LNCAP (cell line): ENCODE data around the gene PNPLA5.

Experiments
- TF ChIP-seq, protein P1 (sequence below): fragments of 450-650 bp; IDR thresholded peaks from 2 replicates; pipeline ENCODE4 v1.5.1; 2017; ENCODE audit warnings: mild to moderate bottlenecking

PNPLA5 gene

DNA sequence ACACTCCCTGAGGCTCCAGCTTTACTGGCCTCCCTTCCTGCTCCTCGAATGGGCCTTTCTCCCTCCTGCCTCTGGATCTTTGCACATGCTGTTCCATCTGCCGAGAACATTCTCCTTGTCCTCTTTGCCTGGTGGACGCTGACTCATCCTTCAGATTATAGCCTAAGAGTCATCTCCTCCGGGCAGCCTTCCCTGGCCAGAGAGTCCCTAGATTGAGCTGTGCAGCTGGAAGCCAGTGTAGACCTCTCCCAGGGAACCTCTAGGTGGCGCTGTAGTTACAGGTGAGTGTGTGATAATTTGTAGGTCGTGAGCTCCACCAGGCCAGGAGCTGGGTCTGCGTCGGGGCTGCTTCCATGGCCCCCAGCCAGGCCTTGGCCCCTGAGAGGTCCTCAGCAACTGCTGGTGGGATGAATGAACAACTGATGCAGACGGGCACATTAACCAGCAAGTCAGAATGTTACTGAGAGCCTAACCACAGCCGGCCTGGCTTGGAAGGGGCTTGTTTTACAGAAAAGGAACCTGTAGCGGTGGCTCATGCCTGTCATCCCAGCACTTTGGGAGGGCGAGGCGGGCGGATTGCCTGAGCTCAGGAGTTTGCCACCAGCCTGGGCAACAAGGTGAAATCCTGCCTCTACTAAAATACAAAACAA, 8.7 kb downstream of the PNPLA5 start:
- TF ChIP-seq, protein P1, sequence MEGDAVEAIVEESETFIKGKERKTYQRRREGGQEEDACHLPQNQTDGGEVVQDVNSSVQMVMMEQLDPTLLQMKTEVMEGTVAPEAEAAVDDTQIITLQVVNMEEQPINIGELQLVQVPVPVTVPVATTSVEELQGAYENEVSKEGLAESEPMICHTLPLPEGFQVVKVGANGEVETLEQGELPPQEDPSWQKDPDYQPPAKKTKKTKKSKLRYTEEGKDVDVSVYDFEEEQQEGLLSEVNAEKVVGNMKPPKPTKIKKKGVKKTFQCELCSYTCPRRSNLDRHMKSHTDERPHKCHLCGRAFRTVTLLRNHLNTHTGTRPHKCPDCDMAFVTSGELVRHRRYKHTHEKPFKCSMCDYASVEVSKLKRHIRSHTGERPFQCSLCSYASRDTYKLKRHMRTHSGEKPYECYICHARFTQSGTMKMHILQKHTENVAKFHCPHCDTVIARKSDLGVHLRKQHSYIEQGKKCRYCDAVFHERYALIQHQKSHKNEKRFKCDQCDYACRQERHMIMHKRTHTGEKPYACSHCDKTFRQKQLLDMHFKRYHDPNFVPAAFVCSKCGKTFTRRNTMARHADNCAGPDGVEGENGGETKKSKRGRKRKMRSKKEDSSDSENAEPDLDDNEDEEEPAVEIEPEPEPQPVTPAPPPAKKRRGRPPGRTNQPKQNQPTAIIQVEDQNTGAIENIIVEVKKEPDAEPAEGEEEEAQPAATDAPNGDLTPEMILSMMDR, result peak; percentile 78

DNA sequence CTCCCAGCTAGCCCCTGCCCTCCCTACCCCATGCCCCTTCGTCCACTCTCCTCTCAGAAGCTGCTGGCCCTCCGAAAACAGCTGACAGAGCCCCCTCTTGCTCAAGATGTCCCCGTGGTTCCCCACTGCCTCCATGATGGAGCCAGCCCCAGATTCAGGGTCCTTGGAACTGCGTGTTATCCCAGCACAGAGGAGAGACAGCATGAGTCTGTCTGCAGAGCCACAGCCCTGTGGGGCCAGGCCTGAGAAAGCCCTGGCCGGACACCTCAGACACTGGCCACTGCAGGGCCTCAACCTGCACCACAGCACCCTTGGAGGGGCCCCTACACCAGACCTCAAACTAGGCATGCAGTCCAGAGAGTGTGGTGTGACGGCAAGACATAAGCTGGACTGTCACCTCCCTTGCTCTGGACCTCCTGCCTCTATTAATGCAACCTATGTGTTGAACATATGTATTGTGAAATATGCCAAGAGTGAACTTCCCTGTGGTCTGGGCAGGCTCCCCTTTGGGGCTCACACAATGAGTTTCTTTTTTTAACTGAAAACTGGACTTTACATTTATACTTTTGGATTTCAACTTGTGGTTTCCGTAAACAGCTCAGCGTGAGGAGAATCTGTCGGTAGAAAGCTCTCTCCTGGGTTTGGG, 9.6 kb downstream of the PNPLA5 start:
- TF ChIP-seq, protein P1, result no peak

DNA sequence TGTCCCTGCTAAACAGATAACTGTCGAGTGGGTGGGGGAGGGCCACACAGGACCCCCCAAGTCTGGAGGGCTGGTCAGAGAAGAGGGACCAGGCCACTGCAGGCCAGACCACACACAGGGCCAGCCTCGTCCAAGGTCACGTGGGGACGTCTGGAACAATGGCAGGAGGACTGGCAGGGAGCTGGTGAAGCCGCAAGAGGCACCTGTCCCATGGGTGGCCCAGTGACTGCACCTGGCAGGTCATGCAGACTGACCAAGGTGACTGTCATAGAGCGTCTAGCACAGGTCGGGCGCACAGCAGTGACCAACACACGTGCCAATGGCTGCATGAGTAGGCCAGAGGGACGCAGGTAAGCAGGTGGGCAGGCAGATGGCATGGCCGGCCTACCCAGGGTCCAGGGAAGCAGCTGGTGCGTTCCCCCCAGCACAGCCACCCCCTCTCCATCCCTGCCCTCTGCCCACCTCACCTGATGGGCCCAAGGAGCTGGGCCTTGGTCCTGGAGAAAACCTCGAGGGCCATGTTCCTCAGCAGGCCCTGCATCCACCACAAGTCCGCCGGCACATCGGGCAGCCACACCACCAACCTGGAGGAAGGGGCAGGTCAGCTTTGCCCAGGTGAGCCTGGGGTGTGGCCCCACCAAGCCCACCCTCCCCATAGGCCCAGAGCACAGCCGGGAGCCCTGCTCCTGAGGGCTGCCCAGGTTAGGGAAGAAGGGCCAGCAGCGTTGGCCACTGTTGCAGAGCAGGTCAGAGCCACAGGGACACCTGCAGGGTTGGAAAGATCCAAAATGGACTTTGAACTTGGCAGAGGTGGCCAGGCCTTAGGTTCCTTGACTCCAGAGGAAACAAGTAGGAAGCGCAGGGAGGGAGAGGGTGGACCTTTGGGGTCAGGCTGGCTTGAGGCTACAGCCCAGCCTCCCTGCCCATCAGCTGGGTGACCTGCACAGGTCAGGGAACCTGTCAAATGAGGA, 10.4 kb downstream of the PNPLA5 start:
- TF ChIP-seq, protein P1, result no peak

DNA sequence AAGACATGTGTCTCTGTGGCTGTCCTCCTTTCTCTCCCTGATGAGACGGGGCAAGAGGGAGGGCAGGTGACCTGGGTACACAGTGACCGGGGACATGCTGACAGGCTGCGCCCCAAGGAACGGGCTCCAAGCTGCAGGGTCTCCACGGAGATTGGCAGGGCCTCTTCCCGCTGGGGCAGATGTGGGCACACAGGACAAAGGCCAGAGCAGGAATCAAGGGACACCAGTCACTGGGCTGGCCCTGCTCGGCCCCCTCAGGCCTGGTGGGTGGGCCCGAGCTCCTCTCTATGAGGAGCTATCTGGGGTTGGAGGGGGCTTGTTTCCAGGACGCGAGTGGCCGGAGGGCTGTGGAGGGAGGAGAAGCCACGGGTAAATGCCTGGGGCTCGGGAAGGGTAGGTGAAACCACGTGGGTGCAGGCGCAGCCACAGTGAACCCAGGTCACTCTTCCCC, 11.2 kb downstream of the PNPLA5 start:
- TF ChIP-seq, protein P1, result no peak

DNA sequence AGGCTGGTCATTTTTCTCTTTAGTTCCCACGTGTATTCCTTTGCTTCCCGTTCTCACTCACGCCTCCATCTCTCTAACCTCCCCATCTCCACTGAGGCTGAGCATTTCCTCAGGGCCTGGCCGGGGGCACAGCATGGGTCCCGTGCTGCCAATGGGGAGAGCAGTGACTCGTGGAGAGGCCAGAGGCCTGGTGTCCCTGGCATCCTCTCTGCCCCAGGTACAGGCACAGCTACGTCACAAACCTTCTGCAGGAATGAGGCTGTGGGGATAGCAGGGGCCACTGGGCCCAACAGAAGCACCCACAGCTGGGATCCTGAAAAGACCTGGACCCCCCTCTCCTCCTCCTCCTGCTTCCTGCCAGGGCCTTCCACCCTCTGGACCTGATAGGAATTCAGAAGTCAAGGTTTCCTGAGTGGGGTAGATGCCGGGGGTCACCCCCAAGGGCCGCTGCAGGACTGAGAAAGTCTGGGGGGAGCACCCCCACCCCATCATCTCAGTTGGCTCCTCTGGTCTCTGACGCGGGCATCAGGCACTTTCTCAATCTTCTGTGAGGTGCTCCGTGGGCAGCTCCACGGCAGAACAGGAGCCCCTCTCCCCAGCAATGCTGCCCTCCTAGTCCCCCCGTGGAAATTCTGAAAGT, 11.8 kb downstream of the PNPLA5 start:
- TF ChIP-seq, protein P1, result no peak

DNA sequence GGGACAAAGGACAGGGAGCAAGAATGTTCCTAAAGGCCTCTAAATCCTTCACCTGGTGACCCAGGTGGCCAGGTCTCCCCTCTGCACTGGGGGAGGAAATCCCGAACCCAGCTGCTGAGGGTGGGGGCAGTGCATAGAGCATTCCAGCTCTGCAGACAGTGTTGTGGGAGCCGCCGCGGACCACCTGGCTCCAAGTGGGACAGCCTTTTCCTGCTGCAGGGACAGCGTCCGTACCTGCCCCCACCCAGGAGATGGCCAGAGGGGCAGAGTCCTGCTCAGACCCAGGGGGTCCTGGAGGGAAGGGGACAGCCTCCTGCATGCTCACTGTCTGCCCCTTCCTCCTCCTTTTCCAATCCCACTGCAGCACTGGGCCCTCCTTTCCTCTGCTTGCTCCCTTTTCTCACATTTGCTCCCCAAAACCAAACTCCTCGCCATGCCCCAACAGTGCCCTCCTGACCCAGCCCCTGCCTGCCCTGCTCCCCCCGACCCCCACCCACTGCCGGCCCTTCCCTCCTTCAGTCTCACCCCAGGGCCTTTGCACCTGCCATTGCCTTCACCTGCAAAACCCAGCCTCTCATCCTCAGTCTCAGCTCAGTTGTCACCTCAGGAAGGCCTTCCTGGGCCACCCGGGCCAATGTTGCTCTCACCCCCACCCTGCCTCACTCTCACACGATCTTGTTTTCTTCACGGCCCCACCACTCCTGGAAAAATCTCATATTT, 12.8 kb downstream of the PNPLA5 start:
- TF ChIP-seq, protein P1, result no peak
